Breast epithelium (tissue), 3 donors: ENCODE data around the gene APOL1.

Source experiments
- CTCF ChIP-seq, 3 donors: fragments of 450-650 bp; IDR thresholded peaks; one replicate each; pipeline ENCODE4 v1.5.1; 2016 to 2017; ENCODE audit warnings: antibody characterized with exemption in 3 of 3, mild to moderate bottlenecking in 3 of 3, moderate library complexity in 3 of 3
- POLR2A ChIP-seq: fragments of 450-650 bp; IDR thresholded peaks from one replicate; pipeline ENCODE4 v1.6.1; 2016; ENCODE audit warnings: antibody characterized with exemption, mild to moderate bottlenecking, moderate library complexity
- POLR2AphosphoS5 ChIP-seq, 3 donors: sonication (generic); formaldehyde crosslinking; IDR thresholded peaks; one replicate each; pipeline ENCODE4 v1.6.1; 2017; ENCODE audit warnings: antibody characterized with exemption in 3 of 3

- TF ChIP-seq CTCF (IDR thresholded peaks at IDR 0.05), result no peak
- no peak for TF ChIP-seq POLR2A
- no peak for TF ChIP-seq POLR2AphosphoS5 (IDR thresholded peaks at IDR 0.05)
Observed at GRCh38 chr22:36225333-36225922, 27.5 kb upstream of the APOL1 start.
